Measurements from ENCODE around the gene SAAL1.

DNA sequence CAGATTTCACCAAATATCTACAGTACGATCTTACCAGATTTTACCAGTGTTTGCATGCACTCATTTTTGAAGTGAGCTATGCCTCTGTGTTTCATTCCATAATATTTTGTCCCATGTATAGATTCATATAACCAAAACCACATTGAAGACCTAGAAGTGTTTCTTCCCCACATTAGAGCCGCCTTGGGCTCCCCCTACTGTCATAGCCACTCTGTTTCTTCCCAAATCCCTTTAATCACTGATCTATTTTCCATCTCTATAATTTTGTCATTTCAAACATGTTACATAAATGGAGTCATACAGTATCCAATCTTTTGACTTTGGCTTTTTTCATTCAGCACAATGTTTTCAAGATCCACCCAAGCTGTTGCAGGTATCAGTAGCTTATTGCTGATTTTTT, 39.1 kb upstream of the SAAL1 start:
- TF ChIP-seq, protein P1, sequence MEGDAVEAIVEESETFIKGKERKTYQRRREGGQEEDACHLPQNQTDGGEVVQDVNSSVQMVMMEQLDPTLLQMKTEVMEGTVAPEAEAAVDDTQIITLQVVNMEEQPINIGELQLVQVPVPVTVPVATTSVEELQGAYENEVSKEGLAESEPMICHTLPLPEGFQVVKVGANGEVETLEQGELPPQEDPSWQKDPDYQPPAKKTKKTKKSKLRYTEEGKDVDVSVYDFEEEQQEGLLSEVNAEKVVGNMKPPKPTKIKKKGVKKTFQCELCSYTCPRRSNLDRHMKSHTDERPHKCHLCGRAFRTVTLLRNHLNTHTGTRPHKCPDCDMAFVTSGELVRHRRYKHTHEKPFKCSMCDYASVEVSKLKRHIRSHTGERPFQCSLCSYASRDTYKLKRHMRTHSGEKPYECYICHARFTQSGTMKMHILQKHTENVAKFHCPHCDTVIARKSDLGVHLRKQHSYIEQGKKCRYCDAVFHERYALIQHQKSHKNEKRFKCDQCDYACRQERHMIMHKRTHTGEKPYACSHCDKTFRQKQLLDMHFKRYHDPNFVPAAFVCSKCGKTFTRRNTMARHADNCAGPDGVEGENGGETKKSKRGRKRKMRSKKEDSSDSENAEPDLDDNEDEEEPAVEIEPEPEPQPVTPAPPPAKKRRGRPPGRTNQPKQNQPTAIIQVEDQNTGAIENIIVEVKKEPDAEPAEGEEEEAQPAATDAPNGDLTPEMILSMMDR (IDR thresholded peaks at IDR 0.05; ENCODE audit: poor library complexity, severe bottlenecking), result peak; percentile 22
- TF ChIP-seq MXI1 (conservative IDR thresholded peaks at IDR 0.05; ENCODE audit: poor library complexity, severe bottlenecking) (no peak), TAF1 (IDR thresholded peaks at IDR 0.05; ENCODE audit: low read depth) (no peak), EZH2 (IDR thresholded peaks at IDR 0.05; ENCODE audit: borderline replicate concordance, insufficient read depth, low read length, poor library complexity, severe bottlenecking) (no peak), POLR2AphosphoS5 (IDR thresholded peaks at IDR 0.05) (no peak)
- TF ChIP-seq, protein P2, sequence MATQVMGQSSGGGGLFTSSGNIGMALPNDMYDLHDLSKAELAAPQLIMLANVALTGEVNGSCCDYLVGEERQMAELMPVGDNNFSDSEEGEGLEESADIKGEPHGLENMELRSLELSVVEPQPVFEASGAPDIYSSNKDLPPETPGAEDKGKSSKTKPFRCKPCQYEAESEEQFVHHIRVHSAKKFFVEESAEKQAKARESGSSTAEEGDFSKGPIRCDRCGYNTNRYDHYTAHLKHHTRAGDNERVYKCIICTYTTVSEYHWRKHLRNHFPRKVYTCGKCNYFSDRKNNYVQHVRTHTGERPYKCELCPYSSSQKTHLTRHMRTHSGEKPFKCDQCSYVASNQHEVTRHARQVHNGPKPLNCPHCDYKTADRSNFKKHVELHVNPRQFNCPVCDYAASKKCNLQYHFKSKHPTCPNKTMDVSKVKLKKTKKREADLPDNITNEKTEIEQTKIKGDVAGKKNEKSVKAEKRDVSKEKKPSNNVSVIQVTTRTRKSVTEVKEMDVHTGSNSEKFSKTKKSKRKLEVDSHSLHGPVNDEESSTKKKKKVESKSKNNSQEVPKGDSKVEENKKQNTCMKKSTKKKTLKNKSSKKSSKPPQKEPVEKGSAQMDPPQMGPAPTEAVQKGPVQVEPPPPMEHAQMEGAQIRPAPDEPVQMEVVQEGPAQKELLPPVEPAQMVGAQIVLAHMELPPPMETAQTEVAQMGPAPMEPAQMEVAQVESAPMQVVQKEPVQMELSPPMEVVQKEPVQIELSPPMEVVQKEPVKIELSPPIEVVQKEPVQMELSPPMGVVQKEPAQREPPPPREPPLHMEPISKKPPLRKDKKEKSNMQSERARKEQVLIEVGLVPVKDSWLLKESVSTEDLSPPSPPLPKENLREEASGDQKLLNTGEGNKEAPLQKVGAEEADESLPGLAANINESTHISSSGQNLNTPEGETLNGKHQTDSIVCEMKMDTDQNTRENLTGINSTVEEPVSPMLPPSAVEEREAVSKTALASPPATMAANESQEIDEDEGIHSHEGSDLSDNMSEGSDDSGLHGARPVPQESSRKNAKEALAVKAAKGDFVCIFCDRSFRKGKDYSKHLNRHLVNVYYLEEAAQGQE (IDR thresholded peaks at IDR 0.05; ENCODE audit: borderline replicate concordance), result no peak
